NCI-H1092 (cell line): Measurements from ENCODE around the gene FOXI2.
A peak's percentile ranks its signal among the peaks of the same experiment; 100 is the strongest.

Experiments
- DNase-seq: peaks from one replicate; lab custom pipeline; 2025; lab: John Stamatoyannopoulos, UW

The FOXI2 gene

DNA sequence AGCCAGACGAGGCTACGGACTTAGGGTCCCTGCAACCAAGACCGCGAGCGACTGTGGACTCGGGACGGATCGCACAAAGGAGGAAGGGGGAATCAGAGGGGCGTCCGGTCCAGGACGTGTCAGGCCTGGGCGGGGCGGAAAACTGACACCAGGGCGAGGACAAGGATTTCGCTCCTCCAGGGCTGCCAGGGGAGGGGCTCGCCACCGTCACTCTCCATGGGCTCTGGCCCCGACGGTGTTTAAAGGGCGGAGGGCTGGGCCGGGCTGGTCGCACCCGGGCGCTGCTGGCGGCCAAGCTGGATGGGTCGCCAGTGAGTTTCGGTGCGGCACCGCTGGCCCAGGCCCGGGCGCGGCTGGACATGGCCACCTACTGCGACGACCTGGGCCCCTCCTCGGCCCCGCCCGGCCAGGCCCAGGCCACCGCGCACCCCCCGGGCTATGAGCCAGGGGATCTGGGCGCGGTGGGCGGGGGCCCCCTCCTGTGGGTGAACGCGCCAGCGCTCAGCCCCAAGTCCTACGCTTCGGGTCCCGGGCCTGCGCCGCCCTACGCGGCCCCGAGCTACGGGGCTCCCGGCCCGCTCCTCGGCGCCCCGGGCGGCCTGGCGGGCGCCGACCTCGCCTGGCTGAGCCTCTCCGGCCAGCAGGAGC lies at the start of gene FOXI2:
Gene FOXI2 (plus strand): TSS at position 271 of the 648 bp plus-strand sequence. CDS start 89 bp downstream, at position 360.
- no peak for DNase-seq

DNA sequence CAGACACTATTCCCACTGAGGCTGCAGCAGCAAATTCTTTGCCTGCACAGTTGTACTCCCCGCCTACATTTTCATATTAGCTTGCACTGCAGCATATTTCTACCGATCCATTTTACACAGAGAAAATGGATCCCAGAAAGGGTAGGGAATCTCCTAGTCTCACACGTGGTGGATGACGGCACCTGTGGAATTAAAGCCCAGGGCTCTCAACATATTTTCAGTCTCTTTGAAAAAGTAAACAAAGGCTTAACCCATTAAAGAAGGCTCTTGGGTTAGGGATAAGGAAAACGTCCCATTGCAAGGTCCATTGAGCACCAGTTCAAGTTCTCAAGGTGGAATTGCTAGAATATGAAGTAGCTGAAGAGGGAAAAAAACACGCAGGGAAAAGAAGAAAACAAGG lies 49.4 kb upstream of the FOXI2 start:
- DNase-seq = no peak

DNA sequence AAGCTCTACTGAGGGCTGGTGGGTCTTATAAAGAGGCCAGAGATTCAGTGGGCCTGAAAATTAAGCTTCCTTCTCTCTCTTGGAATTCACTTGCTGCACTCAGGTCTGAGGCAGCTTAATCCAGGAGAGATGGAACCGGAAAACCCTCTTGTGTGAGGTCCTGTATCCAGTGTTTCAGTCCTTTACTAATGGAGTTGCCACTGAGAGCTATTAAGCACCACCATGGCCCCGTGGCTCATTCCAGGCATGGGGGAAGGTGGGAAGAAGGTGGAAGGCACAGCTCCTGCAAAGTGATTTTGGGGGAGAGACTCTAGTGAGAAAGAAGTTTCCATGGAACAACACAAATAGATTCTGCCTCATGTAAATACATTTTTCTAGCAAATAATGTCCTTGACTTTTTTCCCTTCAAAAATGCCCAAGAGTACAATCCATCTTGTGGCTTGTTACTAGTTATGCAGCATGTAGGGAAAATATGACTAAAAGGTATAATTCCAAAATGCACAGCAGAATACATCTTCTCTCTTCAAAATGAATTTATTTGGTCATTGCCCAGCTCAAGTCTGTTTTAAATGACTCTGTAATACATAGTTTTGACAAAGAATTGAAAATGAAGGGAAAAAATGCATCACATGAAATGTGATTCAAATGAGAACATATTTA lies 46.7 kb upstream of the FOXI2 start:
- no peak for DNase-seq

DNA sequence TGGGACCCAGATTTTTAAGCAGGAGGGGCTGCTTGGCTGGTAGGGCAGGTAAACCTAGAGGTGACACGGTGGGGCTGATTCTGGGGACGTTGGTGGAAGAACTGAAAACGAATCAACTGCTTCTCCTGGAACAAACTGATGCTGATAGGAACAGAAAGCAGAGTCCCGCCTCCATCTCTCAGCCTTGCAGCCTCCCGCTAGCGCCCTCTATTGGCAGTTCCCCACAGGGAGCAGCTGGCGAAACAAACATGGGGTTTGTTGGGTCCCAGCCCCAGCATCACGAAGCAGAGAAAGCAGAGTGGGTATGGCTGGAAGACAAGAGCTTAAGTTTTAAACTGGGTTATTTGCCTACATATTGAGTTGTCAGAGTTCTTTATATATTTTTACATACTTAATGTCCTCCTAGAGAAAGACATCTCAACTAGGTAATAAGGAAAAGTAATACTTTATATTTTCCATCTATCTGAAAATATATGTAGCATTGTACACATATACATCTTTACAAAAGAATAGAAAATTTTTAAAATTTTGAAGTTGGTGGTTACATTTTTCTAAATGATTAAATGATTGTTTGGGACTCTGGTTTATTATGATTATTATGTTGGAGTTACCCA lies 42.3 kb upstream of the FOXI2 start:
- peak; percentile 16 for DNase-seq

DNA sequence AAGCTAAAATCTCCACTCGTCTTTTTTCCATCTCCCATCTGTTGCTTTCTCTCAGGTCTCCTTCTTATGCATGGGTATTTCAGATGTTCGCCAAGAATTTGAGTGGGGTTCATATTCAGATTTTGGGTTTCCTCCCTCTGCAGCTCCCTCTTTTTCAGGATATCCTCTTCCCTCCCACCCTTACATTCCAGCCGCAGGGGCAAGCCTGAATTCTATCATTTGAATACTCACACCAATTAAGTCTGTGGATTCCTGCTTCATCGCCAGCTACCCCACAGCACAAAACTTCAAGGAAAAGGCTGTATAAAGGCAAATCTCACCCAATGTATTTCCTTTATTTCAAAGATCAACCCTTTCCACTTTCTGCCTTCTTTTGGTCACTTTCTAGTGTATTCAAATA lies 41.6 kb upstream of the FOXI2 start:
- no peak for DNase-seq

DNA sequence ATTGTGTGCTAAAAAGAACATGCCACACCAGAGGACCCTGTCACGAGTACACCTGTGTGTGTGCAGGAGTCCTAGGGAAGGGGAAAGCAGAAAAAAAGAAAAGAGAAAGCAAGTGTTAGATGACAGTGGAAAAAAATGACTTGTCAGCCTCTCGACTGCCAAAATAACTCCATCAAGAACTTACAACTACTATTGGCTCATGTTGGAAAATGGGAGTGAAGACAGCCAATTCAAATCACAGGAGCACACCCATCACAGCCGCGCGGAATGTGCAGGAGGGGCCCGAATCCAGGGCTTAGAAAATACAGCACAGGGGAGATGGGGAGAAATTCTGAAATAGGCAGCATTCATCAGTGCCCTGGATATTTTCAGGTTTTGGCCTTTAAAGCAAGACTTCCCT lies 38.1 kb upstream of the FOXI2 start:
- DNase-seq = no peak

DNA sequence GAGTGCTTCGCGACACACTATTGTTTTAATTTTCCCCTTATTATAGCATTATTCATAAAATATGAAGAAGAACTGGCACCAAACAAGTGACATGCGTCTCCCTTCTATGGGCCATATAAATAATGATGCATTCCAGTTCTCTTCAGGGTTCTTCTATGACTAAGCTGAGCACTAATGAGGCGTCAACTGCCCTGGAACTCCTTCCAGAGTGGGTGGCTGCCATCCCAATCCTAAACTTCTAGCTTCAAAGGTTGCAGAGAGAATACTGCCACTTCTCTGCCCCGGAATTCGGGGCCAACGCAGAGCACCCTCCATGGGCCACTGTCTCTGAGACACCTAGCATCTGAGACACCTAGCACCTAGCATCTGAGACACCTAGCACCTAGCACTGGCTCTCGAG lies 37.7 kb upstream of the FOXI2 start:
- no peak for DNase-seq

DNA sequence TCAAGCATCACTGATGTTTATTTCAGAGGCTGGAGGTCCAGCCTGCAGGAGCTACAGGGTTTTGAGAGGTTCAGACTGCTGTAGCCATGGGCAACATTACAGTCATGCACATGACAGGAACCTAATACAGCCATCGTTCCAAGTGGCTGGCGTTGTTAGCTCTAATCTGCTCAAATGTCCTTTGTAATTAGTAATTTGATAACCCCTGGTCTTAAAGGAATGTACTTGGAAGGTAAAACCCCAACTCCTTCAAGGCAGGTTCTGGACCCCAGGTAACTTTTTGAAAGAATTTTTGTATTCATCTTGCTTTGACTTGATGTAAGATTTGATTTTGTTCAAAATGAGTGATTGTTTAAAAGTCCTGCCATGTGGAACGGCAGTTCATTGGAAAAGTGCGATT lies 34.7 kb upstream of the FOXI2 start:
- DNase-seq = no peak

- DNase-seq = no peak
Measured at GRCh38 chr10:127715249-127715648, 21.7 kb upstream of the FOXI2 start.

DNA sequence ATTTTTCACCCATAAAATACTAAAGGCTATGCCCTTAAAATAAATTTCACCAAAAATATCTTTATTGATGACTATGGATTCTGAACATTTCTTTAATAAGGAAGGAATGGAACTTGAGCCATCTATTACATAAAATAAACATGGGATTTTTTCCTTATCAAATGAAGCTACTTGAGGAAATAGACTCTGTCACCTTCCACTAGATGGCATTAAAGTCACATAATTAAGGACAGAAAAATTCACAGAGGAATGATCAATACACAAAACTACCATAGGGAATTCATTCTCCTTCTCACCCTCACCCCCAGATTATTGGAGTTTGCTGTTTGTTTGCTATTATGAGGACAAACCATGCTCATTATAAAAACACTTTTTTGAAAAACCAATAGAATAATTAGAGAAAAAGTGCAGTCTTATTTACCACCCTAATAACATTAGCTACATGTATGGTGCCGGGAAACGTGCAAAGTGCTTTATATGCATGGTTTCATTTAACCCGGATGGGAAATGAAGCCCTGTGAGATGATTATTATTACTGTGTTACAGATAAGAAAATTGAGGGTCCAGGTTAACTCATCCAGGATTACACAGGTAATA lies 21.1 kb upstream of the FOXI2 start:
- no peak for DNase-seq

DNA sequence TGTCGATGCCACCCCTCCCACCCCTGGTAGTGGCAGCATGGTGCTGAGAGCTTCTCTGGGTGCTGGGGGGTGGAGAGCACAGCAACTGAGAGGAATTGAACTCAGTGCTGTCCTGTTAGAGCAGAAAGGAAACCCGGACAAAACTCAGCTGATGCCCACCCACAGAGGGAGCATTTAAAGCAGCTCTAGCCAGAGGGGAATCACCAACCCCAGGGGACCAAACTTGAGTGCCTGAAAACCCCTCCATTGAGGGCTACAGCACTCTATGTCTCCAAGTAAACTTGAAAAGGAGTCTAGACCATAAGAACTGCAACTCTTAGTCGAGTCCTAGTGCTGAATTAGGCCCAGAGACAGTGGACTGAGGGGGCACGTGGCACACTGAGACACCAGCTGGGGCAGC lies 16.8 kb upstream of the FOXI2 start:
- DNase-seq = no peak

DNA sequence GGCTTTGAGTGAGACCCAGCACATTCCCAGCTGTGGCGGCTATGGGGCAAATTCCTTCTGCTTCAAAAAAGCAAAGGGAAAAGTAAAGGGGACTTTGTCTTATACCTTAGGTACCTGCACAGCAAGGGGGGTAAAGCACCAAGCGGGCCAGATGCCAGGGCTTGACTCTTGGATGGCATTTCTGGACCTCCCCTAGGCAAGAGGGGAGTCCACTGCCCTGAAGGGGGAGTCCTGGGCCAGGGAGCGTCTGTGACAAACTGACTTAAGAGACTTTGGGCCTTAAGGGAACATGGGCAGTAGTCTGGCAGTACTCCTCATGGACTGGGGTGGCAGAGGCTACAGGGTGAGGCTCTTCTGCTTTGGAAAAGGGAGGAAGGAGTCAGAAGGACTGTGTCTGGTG lies 16.1 kb upstream of the FOXI2 start:
- DNase-seq = no peak

GRCh38 chr10:127734753-127735152 lies 2.2 kb upstream of the FOXI2 start:
- DNase-seq = no peak

GRCh38 chr10:127735156-127735555 lies 1.8 kb upstream of the FOXI2 start:
- DNase-seq = no peak

- DNase-seq = no peak
Measured at GRCh38 chr10:127735723-127736221, 1.2 kb upstream of the FOXI2 start.

GRCh38 chr10:127736222-127736914 lies 617 bp upstream of the FOXI2 start:
- DNase-seq = no peak

DNA sequence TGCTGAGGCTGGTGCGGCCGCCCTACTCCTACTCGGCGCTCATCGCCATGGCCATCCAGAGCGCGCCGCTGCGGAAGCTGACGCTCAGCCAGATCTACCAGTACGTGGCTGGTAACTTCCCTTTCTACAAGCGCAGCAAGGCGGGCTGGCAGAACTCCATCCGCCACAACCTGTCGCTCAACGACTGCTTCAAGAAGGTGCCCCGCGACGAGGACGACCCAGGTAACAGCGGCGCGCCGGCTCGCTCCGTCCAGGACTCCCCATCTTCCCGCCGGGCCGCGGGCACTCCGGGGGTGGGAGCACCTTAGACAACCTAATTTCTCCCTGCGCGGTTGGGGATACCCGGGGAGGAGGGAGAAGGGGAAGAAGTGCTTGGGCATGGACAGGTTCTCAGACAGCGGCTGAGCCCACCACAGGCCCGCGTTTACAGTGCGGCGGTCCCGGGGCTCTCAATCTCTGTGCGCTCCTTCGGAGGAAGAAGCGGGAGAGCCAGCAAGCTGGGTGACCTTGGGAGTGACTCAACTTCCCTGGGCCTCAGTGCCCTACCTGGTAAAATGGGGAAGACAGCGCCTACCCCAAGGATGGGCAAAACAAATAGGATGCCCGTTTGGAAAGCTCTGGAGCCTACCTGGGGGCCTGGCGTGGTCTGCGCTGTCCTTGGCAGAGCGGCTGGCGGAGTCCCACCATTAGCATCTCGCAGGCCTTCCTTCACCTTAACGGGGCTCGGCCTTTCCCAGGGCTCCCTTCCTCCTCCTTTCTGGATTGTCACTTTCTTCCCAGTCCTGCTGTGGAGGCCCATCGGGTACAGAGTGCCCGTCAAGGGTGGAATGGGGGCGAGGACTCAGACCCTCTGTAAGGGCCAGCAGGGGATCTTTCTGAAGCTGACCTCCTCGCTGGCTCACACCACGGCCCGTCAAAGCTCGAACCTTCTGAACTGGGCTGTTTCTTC lies 852 bp downstream of the FOXI2 start:
- DNase-seq = no peak

GRCh38 chr10:127738512-127739424 lies 1.8 kb downstream of the FOXI2 start:
- no peak for DNase-seq

DNA sequence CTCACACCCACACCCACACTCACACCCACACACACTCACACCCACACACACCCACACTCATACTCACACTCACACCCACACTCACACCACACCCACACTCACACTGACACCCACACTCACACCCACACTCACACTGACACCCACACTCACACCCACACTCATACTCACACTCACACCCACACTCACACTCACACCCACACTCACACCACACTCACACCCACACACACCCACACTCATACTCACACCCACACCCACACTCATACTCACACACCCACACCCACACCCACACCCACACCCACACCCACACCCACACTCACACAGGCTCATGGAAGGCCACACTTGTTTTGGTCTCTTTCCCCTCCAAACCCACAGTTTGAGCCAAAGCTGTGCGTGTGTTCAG lies 2.9 kb downstream of the FOXI2 start:
- DNase-seq = no peak

GRCh38 chr10:127740596-127740995 lies 3.6 kb downstream of the FOXI2 start:
- DNase-seq = no peak
